Smooth muscle cell (in vitro differentiated cells): ENCODE data around the gene MAPK10. TPM values are rescaled to one million over a fixed set of nuclear protein-coding genes. Genes with fewer than 3 reads are reported as not detected.
A peak's percentile ranks its signal among the peaks of the same experiment; 100 is the strongest.

Experiments used
- DNase-seq: peaks from one replicate; lab custom pipeline; 2025; ENCODE audit not compliant: unreplicated experiment; lab: John Stamatoyannopoulos, UW
- H2AFZ ChIP-seq: fragments of 200-600 bp; sonication (generic); 2 replicates; pipeline ENCODE4 v1.6.0; 2016; ENCODE audit warnings: antibody characterized with exemption, low read depth, mild to moderate bottlenecking
- H3F3A ChIP-seq: fragments of 200-600 bp; sonication (generic); 2 replicates; pipeline ENCODE4 v1.6.0; 2017; ENCODE audit warnings: antibody characterized with exemption, low read depth
- H3K27ac ChIP-seq: fragments of 200-600 bp; sonication (generic); 2 replicates; pipeline ENCODE4 v1.5.1; 2016; ENCODE audit warnings: low read depth, mild to moderate bottlenecking
- H3K27me3 ChIP-seq: fragments of 200-600 bp; sonication (generic); 2 replicates; pipeline ENCODE4 v1.6.1; 2016; ENCODE audit warnings: low read depth, mild to moderate bottlenecking
- H3K36me3 ChIP-seq: fragments of 200-600 bp; sonication (generic); 2 replicates; pipeline ENCODE4 v1.5.1; 2016; ENCODE audit warnings: low read depth
- H3K4me1 ChIP-seq: fragments of 200-600 bp; sonication (generic); 2 replicates; pipeline ENCODE4 v1.5.1; 2016; ENCODE audit warnings: low read depth
- H3K4me2 ChIP-seq: fragments of 200-600 bp; sonication (generic); 2 replicates; pipeline ENCODE4 v1.6.0; 2016; ENCODE audit warnings: mild to moderate bottlenecking
- H3K4me3 ChIP-seq: fragments of 200-600 bp; sonication (generic); 2 replicates; pipeline ENCODE4 v1.5.1; 2016; ENCODE audit warnings: mild to moderate bottlenecking
- H3K79me2 ChIP-seq: fragments of 200-600 bp; sonication (generic); 2 replicates; pipeline ENCODE4 v1.6.0; 2016; ENCODE audit warnings: low read depth, mild to moderate bottlenecking
- H3K9ac ChIP-seq: fragments of 200-600 bp; sonication (generic); 2 replicates; pipeline ENCODE4 v1.6.0; 2016; ENCODE audit warnings: low read depth
- H3K9me3 ChIP-seq: fragments of 200-600 bp; sonication (generic); replicated peaks from 2 replicates; pipeline ENCODE4 v1.5.1; 2016; ENCODE audit warnings: low read depth
- H4K20me1 ChIP-seq: fragments of 200-600 bp; sonication (generic); 2 replicates; pipeline ENCODE4 v1.6.0; 2016; ENCODE audit warnings: low read depth
- WGBS: methylation state at CpG from one replicate; pipeline ENCODE4 v1.1.7; 2016; ENCODE audit warnings: low lambda C conversion rate; 5-methylcytosine and 5-hydroxymethylcytosine counted together
- polyA plus RNA-seq: library from polyadenylated mRNA; unstranded; fragments of >200 nt; fragmentation: Nextera tagmentation; extraction: Ambion mirVana; gene quantifications from 2 replicates; pipeline ENCODE4 v1.2.1, GENCODE V29; 2016
- total RNA-seq: library from RNA; depleted of rRNA; stranded (reverse); fragments of >200 nt; gene quantifications from 2 replicates; pipeline ENCODE4 v1.2.3, GENCODE V29; 2014
- TF ChIP-seq, protein P1 (sequence below): fragments of 200-600 bp; sonication (generic); IDR thresholded peaks from 2 replicates; pipeline ENCODE4 v1.5.1; 2017; ENCODE audit warnings: borderline replicate concordance, mild to moderate bottlenecking, antibody characterized with exemption; ENCODE audit not compliant: insufficient read depth, poor library complexity, severe bottlenecking

The MAPK10 gene
- total and polyA plus RNA-seq, 2 experiments from 2014 or later, result 2.4 to 13.3 TPM

- H3K79me2 ChIP-seq, result no peaks in the 10 kb centered on the region
- no peaks in the 10 kb centered on the region for H3K4me1 ChIP-seq
- no peak overlapping the region for H3K4me3 ChIP-seq
- 93% methylated on average over 1 of the region's 1 CpG for WGBS
- no peaks in the 10 kb centered on the region for H3K9me3 ChIP-seq
- no peak overlapping the region for H3K9ac ChIP-seq
- no peaks in the 10 kb centered on the region for H3K27me3 ChIP-seq
- H3K4me2 ChIP-seq, result no peak overlapping the region
- peak overlapping the region; percentile 92 for H3K27ac ChIP-seq
- H4K20me1 ChIP-seq, result no peaks in the 10 kb centered on the region
- no peak for DNase-seq
- no peaks in the 10 kb centered on the region for H3K36me3 ChIP-seq
- no peaks in the 10 kb centered on the region for H3F3A ChIP-seq
- TF ChIP-seq, protein P1, sequence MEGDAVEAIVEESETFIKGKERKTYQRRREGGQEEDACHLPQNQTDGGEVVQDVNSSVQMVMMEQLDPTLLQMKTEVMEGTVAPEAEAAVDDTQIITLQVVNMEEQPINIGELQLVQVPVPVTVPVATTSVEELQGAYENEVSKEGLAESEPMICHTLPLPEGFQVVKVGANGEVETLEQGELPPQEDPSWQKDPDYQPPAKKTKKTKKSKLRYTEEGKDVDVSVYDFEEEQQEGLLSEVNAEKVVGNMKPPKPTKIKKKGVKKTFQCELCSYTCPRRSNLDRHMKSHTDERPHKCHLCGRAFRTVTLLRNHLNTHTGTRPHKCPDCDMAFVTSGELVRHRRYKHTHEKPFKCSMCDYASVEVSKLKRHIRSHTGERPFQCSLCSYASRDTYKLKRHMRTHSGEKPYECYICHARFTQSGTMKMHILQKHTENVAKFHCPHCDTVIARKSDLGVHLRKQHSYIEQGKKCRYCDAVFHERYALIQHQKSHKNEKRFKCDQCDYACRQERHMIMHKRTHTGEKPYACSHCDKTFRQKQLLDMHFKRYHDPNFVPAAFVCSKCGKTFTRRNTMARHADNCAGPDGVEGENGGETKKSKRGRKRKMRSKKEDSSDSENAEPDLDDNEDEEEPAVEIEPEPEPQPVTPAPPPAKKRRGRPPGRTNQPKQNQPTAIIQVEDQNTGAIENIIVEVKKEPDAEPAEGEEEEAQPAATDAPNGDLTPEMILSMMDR, result no peak
- no peak overlapping the region for H2AFZ ChIP-seq
Observed at GRCh38 chr4:86038037-86038436, 321.8 kb downstream of the MAPK10 start.

DNA sequence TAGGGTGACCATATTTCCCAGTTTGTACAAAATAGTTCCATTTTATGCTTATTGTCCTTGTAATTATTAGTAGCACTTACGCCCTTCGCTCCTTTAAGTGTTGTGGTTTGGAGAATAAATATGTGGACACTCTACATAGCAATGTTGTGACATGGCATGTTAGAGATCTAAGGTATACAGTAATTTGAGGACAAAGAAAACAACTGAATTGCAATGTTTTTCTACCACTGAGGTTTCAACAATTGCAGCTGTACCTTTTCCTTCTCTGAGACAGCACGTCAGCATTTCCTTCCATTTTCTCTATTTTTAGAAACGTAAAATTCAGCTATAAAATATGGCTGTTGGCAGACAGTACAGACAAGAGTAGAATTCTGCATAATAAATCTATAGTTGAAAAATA is 323.1 kb downstream of the MAPK10 start:
- H3K4me3 ChIP-seq, result no peak overlapping the region
- H3F3A ChIP-seq, result no peaks in the 10 kb centered on the region
- TF ChIP-seq, protein P1, result no peak
- H3K9me3 ChIP-seq, result no peaks in the 10 kb centered on the region
- no peaks in the 10 kb centered on the region for H4K20me1 ChIP-seq
- H3K4me1 ChIP-seq, result no peaks in the 10 kb centered on the region
- 50% methylated on average over 4 of the region's 4 CpGs for WGBS
- H3K79me2 ChIP-seq, result no peaks in the 10 kb centered on the region
- H3K27me3 ChIP-seq, result no peaks in the 10 kb centered on the region
- H3K4me2 ChIP-seq, result peak overlapping the region; percentile 32
- peak overlapping the region; percentile 92 for H3K27ac ChIP-seq
- H2AFZ ChIP-seq, result no peak overlapping the region
- H3K36me3 ChIP-seq, result no peaks in the 10 kb centered on the region
- no peak for DNase-seq
- H3K9ac ChIP-seq, result peak overlapping the region; percentile 71

DNA sequence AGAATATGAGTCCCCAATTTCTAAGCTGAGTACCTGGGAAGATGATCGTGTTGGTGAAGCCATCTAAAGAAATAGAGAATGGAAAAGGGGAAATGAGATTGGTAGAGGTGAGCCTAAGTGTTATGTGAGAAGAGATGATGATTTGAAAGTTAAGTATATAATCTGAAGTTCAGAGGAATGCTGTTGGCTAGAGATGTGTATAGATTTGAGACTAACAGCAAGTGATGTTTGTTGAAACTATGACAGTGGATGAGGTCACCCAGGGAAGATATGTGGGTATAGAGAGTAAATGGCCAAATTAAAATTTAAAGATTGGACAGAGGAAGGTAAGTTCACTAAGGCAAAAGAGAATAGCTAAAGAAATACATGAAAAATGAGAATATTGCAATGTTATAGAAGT is 324.2 kb downstream of the MAPK10 start:
- no peak for DNase-seq
- TF ChIP-seq, protein P1, result no peak
- Histone ChIP-seq H3K9me3 (no peaks in the 10 kb centered on the region), H3K4me1 (no peaks in the 10 kb centered on the region), H2AFZ (no peak overlapping the region), H3K27ac (peak overlapping the region; percentile 92), H3K79me2 (no peaks in the 10 kb centered on the region), H3F3A (no peaks in the 10 kb centered on the region), H3K4me3 (no peak overlapping the region), H3K36me3 (no peaks in the 10 kb centered on the region), H3K27me3 (no peaks in the 10 kb centered on the region), H3K9ac (no peak overlapping the region), H3K4me2 (peak overlapping the region; percentile 32), H4K20me1 (no peaks in the 10 kb centered on the region)
- 100% methylated on average over 1 of the region's 1 CpG for WGBS

DNA sequence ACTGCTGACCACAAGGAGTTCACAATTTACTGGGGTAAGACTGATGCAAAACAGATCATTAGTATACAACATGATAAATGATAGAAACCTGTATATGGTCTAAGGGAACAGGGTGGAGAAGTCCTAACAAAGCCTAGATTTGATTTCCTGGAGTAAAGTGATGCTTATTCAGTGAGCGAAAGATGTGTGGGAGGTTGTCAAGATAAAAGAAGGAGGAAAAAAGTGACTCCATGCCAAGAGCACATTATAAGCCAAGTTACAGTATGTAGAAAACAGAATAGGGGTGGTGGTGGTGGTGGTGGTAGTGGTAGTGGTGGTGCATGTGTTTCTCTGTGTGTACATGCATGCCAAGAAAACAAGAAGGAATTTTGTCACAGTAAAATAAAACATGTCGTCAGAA is 325.2 kb downstream of the MAPK10 start:
- H3K4me3 ChIP-seq, result no peak overlapping the region
- H4K20me1 ChIP-seq, result no peaks in the 10 kb centered on the region
- H3K9me3 ChIP-seq, result no peaks in the 10 kb centered on the region
- H3K9ac ChIP-seq, result no peak overlapping the region
- no peaks in the 10 kb centered on the region for H3K4me1 ChIP-seq
- TF ChIP-seq, protein P1, result no peak
- no peaks in the 10 kb centered on the region for H3K36me3 ChIP-seq
- peak overlapping the region; percentile 4 for H3K27ac ChIP-seq
- WGBS, result 87% methylated on average over 2 of the region's 2 CpGs
- H3F3A ChIP-seq, result no peaks in the 10 kb centered on the region
- no peak overlapping the region for H2AFZ ChIP-seq
- H3K79me2 ChIP-seq, result no peaks in the 10 kb centered on the region
- no peak for DNase-seq
- H3K27me3 ChIP-seq, result no peaks in the 10 kb centered on the region
- no peak overlapping the region for H3K4me2 ChIP-seq
